HEK293 (cell line): ENCODE data around the gene SRRD.

Experiments
- CTCF ChIA-PET: fragments of 350-600 bp; formaldehyde crosslinking; extraction: SDS; loops from one replicate; lab custom pipeline; 2021; ENCODE audit warnings: antibody characterized with exemption; lab: Yijun Ruan, JAX
- POLR2A ChIA-PET: fragments of 300-600 bp; formaldehyde crosslinking; extraction: SDS; loops from one replicate; lab custom pipeline; 2020; ENCODE audit warnings: antibody characterized with exemption, inconsistent platforms; lab: Yijun Ruan, JAX
- H3K27ac ChIP-seq: fragments of 200-500 bp; sonication (Bioruptor generic); 2 replicates; pipeline ENCODE4 v1.5.1; 2014; ENCODE audit warnings: low read depth, low read length, control low read depth, inconsistent platforms; ENCODE audit errors: extremely low read depth
- H3K36me3 ChIP-seq, 2 experiments: fragments of 200-500 bp in 1 of 2; sonication (Bioruptor generic) in 1 of 2; 1 replicate in 1 of 2; 2 replicates in 1 of 2; pipeline ENCODE4 v1.5.1; 2014 to 2017; ENCODE audit warnings: inconsistent platforms in 2 of 2, low read length in 2 of 2; ENCODE audit not compliant: control insufficient read depth in 2 of 2, insufficient read depth in 1 of 2
- H3K4me1 ChIP-seq: fragments of 200-500 bp; sonication (Bioruptor generic); 2 replicates; pipeline ENCODE4 v1.5.1; 2014; ENCODE audit warnings: mild to moderate bottlenecking, low read length, inconsistent platforms; ENCODE audit not compliant: control insufficient read depth, insufficient read depth
- H3K4me3 ChIP-seq: 2 replicates; pipeline ENCODE4 v1.5.1; 2011; ENCODE audit warnings: low read depth, mild to moderate bottlenecking, control low read depth, low read length, moderate library complexity
- H3K9me3 ChIP-seq: fragments of 200-500 bp; sonication (Bioruptor generic); 2 replicates; pipeline ENCODE4 v1.5.1; 2014; ENCODE audit warnings: low read depth, low read length, inconsistent platforms; ENCODE audit not compliant: control insufficient read depth, insufficient read depth
- GLI2 ChIP-seq: fragments of 450-650 bp; formaldehyde crosslinking; IDR thresholded peaks from 2 replicates; pipeline ENCODE4; 2017; ENCODE audit warnings: missing biosample characterization, missing genetic modification characterization, low read depth, borderline replicate concordance
- KLF10 ChIP-seq: fragments of 450-650 bp; IDR thresholded peaks from 2 replicates; pipeline ENCODE4 v1.5.1; 2018; ENCODE audit warnings: missing biosample characterization, mild to moderate bottlenecking, missing genetic modification characterization
- MZF1 ChIP-seq: fragments of 450-650 bp; formaldehyde crosslinking; IDR thresholded peaks from 2 replicates; pipeline ENCODE4 v1.5.1; 2017; ENCODE audit warnings: missing biosample characterization, missing genetic modification characterization, borderline replicate concordance
- ZBTB8A ChIP-seq: fragments of 450-650 bp; formaldehyde crosslinking; IDR thresholded peaks from 2 replicates; pipeline ENCODE4 v1.5.1; 2016; ENCODE audit warnings: missing biosample characterization, missing genetic modification characterization
- ZNF140 ChIP-seq: fragments of 450-650 bp; formaldehyde crosslinking; IDR thresholded peaks from 2 replicates; pipeline ENCODE4 v1.5.1; 2016; ENCODE audit warnings: missing biosample characterization, missing genetic modification characterization
- ZNF175 ChIP-seq: fragments of 450-650 bp; formaldehyde crosslinking; IDR thresholded peaks from 2 replicates; pipeline ENCODE4 v1.5.1; 2016; ENCODE audit warnings: missing biosample characterization, missing genetic modification characterization
- ZNF223 ChIP-seq: fragments of 450-650 bp; formaldehyde crosslinking; IDR thresholded peaks from 2 replicates; pipeline ENCODE4 v1.5.1; 2016; ENCODE audit warnings: missing biosample characterization, missing genetic modification characterization
- ZNF341 ChIP-seq: fragments of 450-650 bp; formaldehyde crosslinking; IDR thresholded peaks from 2 replicates; pipeline ENCODE4; 2016; ENCODE audit warnings: low read depth, missing biosample characterization, missing genetic modification characterization
- ZNF48 ChIP-seq: fragments of 450-650 bp; formaldehyde crosslinking; IDR thresholded peaks from 2 replicates; pipeline ENCODE4 v1.5.1; 2016; ENCODE audit warnings: missing biosample characterization, missing genetic modification characterization
- ZNF555 ChIP-seq: fragments of 450-650 bp; formaldehyde crosslinking; conservative IDR thresholded peaks from 2 replicates; pipeline ENCODE4 v1.5.1; 2017; ENCODE audit warnings: missing biosample characterization, mild to moderate bottlenecking, missing genetic modification characterization, inconsistent platforms
- ZNF596 ChIP-seq: fragments of 450-650 bp; IDR thresholded peaks from 2 replicates; pipeline ENCODE4 v1.5.0; 2018; ENCODE audit warnings: missing biosample characterization, mild to moderate bottlenecking, missing genetic modification characterization, moderate library complexity
- ZNF747 ChIP-seq: fragments of 450-650 bp; formaldehyde crosslinking; IDR thresholded peaks from 2 replicates; pipeline ENCODE4 v1.5.1; 2016; ENCODE audit warnings: missing biosample characterization, missing genetic modification characterization
- ZNF776 ChIP-seq: fragments of 450-650 bp; formaldehyde crosslinking; IDR thresholded peaks from 2 replicates; pipeline ENCODE4 v1.5.0; 2017; ENCODE audit warnings: missing biosample characterization, missing genetic modification characterization, borderline replicate concordance
- ZSCAN23 ChIP-seq: fragments of 450-650 bp; formaldehyde crosslinking; IDR thresholded peaks from 2 replicates; pipeline ENCODE4 v1.5.1; 2016; ENCODE audit warnings: missing biosample characterization, missing genetic modification characterization
- TF ChIP-seq, protein P1 (sequence below): fragments of 450-650 bp; formaldehyde crosslinking; IDR thresholded peaks from 2 replicates; pipeline ENCODE4 v1.5.1; 2016; ENCODE audit warnings: missing biosample characterization, missing genetic modification characterization, low read depth
- TF ChIP-seq, protein P2 (sequence below): fragments of 450-650 bp; formaldehyde crosslinking; IDR thresholded peaks from 2 replicates; pipeline ENCODE4 v1.5.1; 2017; ENCODE audit warnings: missing biosample characterization, missing genetic modification characterization
- TF ChIP-seq, protein P3 (sequence below): fragments of 450-650 bp; formaldehyde crosslinking; IDR thresholded peaks from 2 replicates; pipeline ENCODE4 v1.5.1; 2017; ENCODE audit warnings: missing biosample characterization, missing genetic modification characterization

Gene SRRD

DNA sequence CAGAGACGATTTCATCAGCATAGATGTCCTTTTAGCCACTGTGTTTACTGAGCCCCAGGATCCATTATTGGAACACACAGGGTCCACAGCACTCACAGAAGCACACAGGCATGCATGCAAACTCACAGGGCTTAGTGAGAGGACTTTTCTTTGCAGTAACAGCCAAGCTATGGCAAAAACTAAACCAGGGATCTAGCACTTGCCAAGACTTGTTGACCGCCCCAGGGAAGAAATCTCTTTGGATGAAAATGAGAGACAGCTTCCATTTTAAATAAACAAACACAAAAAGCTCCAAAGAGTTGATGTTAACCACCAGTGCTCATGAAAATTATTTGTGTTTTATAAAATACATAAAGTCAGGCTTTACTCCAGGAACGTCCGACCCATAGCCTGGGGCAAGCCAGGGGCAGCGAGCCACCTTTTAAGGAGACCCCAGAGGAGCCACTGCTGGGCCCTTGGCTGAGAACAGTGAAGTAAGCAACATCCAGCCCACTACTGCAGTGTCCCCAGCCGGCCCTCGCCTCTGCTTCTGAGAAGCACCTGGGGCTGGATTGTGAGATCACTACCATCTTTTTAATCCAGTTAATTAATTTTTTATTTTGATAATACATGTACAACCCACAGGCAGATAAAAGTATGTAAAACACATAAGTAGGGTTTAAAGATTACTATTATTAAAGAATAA, 50.6 kb downstream of the SRRD start:
- H3K27ac ChIP-seq: no peak overlapping the region
- H3K4me3 ChIP-seq: no peak overlapping the region
- TF ChIP-seq KLF10: no peak
- CTCF ChIA-PET: interaction anchor here (0.6 kb wide), 1 partner anchor 15 kb away, joined by 3 read pairs; no protein-coding TSS in a partner anchor
- POLR2A ChIA-PET: no interaction called here
- no peaks in the 10 kb centered on the region for H3K9me3 ChIP-seq
- peaks cover 5 to 14% of the 10 kb centered on the region in 2 experiments; a peak in 2 of 3 replicates for H3K36me3 ChIP-seq
- no peaks in the 10 kb centered on the region for H3K4me1 ChIP-seq

DNA sequence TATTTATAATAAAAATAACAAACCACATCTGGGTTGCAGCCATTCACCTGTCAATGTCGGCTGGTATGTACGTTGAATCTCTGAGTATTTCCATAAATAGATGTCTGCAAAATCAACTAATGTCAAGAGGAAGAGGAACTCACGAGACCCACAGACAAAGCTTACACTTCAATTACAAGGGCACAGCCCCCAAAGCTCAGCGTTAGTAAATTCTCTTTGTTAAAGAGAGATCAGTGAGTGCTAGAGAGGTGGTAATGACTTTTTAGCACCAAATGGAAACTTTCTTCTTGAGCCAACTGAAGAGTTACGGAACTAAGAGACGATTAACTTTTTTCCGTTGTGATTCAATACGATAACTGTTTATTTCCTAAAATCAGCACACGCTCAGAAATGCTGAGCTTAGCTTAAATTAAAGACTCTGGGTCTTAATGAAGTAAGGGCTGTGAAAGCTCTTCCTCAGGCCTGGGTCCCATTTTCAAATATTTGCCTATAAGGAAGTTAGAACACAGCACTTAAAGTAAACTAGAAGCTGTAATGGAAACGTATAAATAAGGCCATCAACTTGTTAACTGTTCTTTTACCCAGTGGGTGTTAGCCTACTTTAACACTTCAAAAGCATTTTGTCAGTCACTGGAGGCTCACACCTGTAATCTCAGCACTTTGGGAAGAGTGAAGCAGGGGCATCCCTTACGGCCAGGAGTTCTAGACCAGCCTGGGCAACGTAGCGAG, 51.4 kb downstream of the SRRD start:
- POLR2A ChIA-PET: no interaction called here
- Histone ChIP-seq H3K4me3 (no peak overlapping the region), H3K36me3 (peaks cover 5 to 14% of the 10 kb centered on the region in 2 experiments; a peak in 2 of 3 replicates), H3K27ac (no peak overlapping the region), H3K4me1 (no peaks in the 10 kb centered on the region), H3K9me3 (no peaks in the 10 kb centered on the region)
- TF ChIP-seq ZNF140 (tag by site-specific recombination): no peak
- TF ChIP-seq ZSCAN23 (tag by site-specific recombination): no peak
- TF ChIP-seq ZNF747 (tag by site-specific recombination): no peak
- TF ChIP-seq, protein P1, sequence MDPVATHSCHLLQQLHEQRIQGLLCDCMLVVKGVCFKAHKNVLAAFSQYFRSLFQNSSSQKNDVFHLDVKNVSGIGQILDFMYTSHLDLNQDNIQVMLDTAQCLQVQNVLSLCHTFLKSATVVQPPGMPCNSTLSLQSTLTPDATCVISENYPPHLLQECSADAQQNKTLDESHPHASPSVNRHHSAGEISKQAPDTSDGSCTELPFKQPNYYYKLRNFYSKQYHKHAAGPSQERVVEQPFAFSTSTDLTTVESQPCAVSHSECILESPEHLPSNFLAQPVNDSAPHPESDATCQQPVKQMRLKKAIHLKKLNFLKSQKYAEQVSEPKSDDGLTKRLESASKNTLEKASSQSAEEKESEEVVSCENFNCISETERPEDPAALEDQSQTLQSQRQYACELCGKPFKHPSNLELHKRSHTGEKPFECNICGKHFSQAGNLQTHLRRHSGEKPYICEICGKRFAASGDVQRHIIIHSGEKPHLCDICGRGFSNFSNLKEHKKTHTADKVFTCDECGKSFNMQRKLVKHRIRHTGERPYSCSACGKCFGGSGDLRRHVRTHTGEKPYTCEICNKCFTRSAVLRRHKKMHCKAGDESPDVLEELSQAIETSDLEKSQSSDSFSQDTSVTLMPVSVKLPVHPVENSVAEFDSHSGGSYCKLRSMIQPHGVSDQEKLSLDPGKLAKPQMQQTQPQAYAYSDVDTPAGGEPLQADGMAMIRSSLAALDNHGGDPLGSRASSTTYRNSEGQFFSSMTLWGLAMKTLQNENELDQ (tag by site-specific recombination): no peak
- TF ChIP-seq, protein P2, sequence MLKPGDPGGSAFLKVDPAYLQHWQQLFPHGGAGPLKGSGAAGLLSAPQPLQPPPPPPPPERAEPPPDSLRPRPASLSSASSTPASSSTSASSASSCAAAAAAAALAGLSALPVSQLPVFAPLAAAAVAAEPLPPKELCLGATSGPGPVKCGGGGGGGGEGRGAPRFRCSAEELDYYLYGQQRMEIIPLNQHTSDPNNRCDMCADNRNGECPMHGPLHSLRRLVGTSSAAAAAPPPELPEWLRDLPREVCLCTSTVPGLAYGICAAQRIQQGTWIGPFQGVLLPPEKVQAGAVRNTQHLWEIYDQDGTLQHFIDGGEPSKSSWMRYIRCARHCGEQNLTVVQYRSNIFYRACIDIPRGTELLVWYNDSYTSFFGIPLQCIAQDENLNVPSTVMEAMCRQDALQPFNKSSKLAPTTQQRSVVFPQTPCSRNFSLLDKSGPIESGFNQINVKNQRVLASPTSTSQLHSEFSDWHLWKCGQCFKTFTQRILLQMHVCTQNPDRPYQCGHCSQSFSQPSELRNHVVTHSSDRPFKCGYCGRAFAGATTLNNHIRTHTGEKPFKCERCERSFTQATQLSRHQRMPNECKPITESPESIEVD: no peak
- no peak for TF ChIP-seq ZNF596 (tag by site-specific recombination)
- TF ChIP-seq ZBTB8A: no peak
- TF ChIP-seq, protein P3, sequence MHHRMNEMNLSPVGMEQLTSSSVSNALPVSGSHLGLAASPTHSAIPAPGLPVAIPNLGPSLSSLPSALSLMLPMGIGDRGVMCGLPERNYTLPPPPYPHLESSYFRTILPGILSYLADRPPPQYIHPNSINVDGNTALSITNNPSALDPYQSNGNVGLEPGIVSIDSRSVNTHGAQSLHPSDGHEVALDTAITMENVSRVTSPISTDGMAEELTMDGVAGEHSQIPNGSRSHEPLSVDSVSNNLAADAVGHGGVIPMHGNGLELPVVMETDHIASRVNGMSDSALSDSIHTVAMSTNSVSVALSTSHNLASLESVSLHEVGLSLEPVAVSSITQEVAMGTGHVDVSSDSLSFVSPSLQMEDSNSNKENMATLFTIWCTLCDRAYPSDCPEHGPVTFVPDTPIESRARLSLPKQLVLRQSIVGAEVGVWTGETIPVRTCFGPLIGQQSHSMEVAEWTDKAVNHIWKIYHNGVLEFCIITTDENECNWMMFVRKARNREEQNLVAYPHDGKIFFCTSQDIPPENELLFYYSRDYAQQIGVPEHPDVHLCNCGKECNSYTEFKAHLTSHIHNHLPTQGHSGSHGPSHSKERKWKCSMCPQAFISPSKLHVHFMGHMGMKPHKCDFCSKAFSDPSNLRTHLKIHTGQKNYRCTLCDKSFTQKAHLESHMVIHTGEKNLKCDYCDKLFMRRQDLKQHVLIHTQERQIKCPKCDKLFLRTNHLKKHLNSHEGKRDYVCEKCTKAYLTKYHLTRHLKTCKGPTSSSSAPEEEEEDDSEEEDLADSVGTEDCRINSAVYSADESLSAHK: no peak
- TF ChIP-seq MZF1 (tag by site-specific recombination): no peak
- TF ChIP-seq ZNF48 (tag by site-specific recombination): no peak
- no peak for TF ChIP-seq ZNF555 (tag by site-specific recombination)
- no peak for TF ChIP-seq ZNF776 (tag by site-specific recombination)
- no peak for TF ChIP-seq ZNF223 (tag by site-specific recombination)
- no peak for TF ChIP-seq ZNF175 (tag by site-specific recombination)
- no peak for TF ChIP-seq GLI2
- no peak for TF ChIP-seq ZNF341 (tag by site-specific recombination)
- CTCF ChIA-PET: interaction anchor here (0.6 kb wide), 1 partner anchor 15 kb away, joined by 3 read pairs; no protein-coding TSS in a partner anchor
